ENCODE results near the gene TMEM109.

TMEM109 gene

DNA sequence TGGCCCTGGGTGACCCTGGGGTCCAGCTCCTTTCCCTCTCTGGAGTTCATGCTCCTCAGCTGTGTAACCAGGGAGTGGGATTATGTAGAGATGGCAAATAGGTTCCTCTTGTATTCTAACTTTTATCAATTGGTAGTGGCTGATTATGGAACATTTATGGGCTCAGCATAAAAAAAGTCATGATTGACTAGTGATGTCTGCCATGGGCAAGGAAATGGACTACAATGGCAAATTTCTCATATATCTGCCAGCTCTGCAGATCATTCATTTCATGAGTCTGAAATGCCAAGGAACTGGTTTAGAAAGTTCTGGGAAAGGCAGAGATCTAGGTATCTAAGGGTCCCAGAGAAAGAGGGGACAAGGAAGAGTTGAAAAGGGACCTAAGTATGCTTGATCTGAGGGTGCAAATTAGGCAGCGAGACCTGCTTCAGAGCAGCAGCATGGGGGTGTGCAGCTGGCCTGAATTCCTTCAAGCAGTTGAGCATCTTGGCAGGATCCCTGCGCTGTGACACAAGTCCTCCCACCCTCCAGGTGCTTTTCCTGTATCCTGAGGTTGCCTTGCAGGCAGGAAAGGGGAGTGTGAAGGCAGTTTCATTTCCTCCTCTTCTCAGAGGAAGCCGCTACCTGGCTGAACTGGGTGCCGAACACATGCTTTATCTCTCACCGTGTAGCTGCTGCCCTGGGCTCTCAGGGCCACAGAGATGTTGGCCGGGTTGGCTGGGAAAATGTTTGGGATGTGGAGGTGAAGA, 27.6 kb downstream of the TMEM109 start:
- no peak for DNase-seq

- DNase-seq, result no peak
These were observed 28.3 kb downstream of the TMEM109 start for GRCh38 chr11:60942219-60942618.

- DNase-seq, result no peak
These were observed 29.1 kb downstream of the TMEM109 start for GRCh38 chr11:60942970-60943565.

DNA sequence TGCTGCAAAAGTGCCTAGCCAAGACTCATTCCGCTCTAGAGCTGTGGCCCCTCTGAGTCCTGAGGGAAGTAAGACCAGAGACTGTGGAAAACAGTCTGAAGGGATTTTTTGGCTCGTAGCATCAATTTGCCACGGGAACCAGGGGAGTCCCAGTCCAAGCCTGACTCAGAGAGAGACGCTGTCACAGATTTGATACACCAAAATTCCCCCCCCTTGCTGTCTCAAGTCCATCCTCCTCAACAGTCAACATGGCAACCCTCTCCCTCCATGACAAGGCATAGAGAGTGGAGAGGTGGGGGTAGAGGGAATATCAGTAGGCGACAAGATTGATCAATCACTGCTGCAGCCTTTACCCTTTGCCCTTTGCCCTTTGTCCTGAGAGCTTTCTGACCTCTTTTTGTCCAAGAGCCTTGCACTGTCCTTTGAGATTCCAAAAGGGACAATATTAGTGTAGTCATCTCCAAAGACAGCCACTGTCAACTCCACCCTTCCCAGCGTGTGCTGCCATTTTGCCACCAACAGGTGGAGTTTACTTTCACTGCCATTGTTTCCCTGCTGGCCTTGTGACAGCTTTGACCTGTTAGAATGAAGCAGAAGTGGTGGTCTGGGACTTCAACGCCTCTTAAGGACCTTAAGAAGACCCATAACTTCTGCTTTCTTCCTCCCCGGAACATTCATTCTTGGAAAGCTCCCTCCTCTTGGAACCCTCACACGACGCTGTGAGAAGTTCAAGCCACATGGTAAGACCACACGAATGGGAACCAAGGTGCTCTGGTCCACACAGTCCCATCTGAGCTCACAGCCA, 30.7 kb downstream of the TMEM109 start:
- DNase-seq, result no peak

DNA sequence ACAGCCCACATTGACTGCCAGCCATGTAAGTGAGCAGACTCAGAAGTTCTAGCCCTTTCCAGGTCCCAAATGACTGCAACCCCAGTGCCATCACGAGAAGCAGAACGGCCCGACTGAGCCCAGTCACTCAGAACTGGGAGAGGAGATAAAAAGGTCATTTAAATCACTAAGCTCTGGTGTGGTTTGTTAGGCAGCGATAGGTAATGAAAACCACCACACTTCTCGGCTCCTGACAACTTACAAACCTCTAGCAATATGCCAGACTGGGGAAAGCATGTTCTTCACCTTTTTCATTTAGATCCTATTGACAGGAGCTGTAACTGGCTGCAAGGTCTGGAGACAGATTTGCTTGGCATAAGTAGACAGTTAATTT, 31.3 kb downstream of the TMEM109 start:
- DNase-seq, result no peak

DNA sequence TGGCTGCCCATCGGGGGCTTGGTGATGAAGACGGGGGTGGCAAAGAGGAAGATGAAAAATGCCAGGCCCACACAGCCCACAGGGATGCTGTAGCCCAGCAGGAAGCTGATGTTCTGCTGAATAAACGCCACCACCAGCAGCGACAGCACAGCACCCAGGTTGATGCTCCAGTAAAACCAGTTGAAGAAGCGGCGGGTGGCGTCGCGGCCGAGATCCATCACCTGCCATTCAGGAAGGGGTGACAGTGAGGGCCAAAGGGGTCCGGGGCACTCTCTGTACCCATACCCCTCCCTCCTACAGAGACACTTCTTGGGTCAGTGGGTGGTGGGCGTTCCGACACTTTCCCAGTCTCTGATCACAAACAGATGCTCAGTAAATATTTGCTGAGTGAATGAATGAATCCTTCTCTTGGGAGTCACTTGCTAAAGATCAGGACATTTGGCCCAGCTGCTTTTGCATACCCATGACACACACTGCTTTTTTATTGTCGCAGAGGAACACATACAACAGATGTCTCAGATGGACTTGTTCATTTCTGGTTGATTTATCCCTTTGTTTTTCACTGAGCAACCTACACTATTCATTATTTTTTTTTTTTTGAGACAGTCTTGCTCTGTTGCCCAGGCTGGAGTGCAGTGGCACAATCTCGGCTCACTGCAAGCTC, 32.8 kb downstream of the TMEM109 start:
- no peak for DNase-seq

DNA sequence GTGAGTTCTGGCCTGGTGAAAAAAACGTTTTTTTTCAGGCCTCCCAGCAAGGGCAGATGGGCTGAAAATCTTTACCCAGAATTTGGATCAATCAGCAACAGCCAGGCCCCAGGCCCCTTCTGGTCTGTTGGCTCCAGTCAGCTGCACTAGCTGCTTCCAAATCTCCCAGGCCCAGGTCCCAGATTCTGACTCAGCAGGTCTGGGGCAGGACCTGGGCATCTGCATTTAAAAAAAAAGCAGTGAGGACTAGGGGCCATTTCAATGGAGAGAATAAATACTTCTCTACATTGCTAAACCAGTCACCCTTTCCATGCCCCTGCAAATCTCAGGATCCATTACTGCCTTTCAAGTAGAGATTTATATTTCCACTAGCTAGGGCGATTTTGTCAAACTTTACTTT, 33.7 kb downstream of the TMEM109 start:
- DNase-seq, result no peak

GRCh38 chr11:60948250-60948649, 34.3 kb downstream of the TMEM109 start:
- no peak for DNase-seq

- no peak for DNase-seq
These were observed 36.1 kb downstream of the TMEM109 start for GRCh38 chr11:60950024-60950423.

- peak; percentile 77 for DNase-seq
These were observed 37.1 kb downstream of the TMEM109 start for GRCh38 chr11:60950933-60951605.

DNA sequence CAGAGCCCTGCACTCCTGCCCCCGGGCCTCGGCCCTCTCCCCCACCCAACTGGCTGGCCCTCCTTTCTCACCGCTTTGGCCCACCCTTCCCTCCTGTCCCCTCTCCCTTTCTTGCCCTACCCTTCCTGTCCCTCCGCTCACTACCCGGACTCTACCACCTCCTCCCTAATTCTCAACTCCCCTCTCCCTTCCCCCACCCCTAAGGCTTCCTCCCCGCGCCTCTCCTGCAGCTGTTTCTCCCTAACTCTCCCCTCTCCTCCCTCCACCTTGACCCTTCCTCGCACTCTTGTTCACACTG, 37.6 kb downstream of the TMEM109 start:
- DNase-seq, result peak; percentile 46

GRCh38 chr11:60951904-60952741, 38.2 kb downstream of the TMEM109 start, which contains the start of gene SLC15A3:
TSS of gene SLC15A3 (minus strand) at chr11:60952176. CDS start at chr11:60951551, 625 bp downstream.
- peak; percentile 69 for DNase-seq

DNA sequence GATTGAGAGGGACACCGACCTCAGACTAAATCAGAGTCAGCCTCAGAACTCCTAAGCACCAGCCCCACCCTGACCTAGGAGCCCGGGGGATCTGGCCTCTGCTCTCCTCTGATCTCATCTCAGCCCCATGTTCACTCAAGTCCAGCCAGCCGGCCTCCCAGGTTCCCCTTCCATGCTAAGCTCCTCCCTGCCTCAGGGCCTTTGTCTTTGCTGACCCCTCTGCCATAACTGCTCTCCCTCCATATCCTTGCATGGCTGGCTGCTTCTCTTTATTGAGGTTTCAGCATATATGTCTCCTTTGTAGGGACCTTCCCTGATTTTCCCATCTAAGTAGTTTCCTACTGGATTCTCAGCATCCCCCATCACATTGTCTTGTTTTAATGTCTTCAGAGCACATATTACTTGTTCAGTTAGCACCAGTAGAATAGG, 38.8 kb downstream of the TMEM109 start:
- DNase-seq, result no peak

GRCh38 chr11:60953781-60954180, 39.8 kb downstream of the TMEM109 start:
- DNase-seq, result no peak

DNA sequence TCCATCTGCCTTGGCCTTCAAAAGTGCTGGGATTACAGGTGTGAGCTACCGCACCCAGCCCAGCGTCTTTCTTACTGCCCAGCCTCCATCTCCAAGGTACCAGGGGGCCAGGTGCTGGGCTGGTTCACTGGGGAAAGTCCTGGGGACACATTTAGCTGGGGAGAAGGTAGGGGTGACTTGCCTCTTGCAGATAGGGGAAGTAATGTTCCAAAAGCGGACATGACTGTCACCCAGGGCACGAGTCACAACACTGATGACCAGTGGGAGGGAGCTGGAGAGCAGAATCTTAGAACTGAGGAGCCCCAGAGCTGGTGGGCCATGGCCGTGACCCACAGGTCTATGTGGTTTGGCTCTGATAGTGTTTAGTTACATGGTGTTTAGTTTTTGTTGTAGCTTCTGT, 40.5 kb downstream of the TMEM109 start:
- no peak for DNase-seq

DNA sequence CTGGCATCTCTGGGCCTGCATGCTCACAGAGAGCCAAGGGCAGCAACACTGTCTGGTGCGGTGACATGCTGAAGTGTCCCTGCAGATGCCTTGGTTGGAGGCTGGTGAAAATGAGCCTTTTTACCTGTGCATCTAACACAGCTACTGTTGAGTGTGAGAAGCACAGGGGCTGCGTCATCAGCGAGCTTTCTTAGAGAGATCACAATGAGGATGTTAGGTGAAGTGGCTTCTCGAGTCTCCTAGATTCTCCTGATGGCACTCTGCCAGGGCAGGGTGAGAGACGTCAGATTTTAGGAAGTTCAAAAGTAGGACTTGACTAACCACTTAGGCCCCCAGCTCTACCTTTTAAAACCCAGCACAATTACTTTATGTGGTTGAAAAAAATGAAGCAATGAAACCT, 41.6 kb downstream of the TMEM109 start:
- no peak for DNase-seq

DNA sequence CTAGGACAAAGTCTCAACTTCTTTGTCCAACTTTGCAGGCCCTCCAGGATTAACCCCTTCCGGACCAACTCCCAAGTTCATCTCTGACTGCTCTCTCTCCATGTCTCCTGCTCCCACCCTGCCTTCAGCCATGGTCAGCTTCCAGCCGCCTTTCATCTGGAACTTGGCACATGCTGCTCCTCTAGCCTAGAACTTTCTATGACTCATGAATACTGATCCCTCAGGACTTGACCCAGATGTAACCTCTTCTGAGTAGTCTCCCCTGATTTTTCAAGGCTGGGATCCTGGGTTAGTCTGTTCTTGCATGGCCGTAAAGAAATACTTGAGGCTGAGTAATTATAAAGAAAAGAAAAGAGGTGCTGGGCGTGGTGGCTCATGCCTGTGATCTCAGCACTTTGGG, 43.2 kb downstream of the TMEM109 start:
- no peak for DNase-seq

GRCh38 chr11:60959431-60959830, 45.5 kb downstream of the TMEM109 start:
- DNase-seq, result no peak

DNA sequence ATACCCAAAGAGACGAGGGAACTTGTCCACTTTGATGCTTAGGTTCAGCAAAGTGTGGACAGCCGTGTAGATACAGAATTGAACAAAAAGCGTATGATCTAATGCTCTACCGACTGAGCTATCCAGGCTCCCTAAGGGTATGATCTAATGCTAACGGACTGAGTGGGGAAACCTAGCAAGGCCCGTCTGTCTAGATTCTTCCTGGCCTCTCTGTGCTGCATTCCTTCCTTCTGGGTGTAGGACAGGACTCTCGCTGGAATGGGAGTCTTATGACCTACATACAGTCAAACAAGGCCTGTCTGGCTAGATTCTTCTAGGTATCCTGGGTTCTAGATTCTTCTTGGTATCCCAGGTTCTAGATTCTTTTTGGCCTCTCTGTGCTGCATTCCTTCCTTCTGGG, 46.4 kb downstream of the TMEM109 start:
- no peak for DNase-seq

- DNase-seq, result no peak
These were observed 50.8 kb downstream of the TMEM109 start for GRCh38 chr11:60964801-60965200.

DNA sequence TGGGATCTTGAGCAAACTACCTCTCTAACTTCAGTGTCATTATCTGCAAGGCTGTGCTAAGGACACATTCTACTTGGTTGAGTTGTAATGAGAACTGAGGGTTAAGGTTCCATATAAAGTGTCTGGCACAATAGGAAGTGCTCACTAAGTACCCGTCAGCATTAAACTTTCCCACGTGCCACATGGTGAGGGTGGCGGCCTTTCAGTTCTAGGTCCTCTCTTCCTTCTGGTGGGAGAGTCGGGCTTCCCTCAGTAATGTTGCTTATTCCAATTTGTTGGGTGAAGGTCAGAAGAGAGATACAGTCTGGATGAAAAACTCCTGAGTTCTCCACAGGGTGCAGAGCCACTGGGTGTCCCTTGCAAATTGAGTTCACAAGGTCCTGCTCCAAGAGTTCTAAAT, 52.9 kb downstream of the TMEM109 start:
- DNase-seq, result no peak

GRCh38 chr11:60968223-60968622, 54.3 kb downstream of the TMEM109 start:
- DNase-seq, result no peak
